ENCODE results near the gene IL17C.
A peak's percentile ranks its signal among the peaks of the same experiment; 100 is the strongest.

IL17C gene

GRCh38 chr16:88627531-88628411, 10.6 kb upstream of the IL17C start:
- no peak for DNase-seq (ENCODE audit: low read depth in 2 of 3, low spot score in 2 of 3)

GRCh38 chr16:88628512-88628974, 9.8 kb upstream of the IL17C start:
- no peak for DNase-seq (ENCODE audit: low read depth in 2 of 3, low spot score in 2 of 3)

- DNase-seq (ENCODE audit: low read depth in 2 of 3, low spot score in 2 of 3), result no peak
These were observed 8.5 kb upstream of the IL17C start for GRCh38 chr16:88629835-88630234.

GRCh38 chr16:88630433-88630832, 7.9 kb upstream of the IL17C start:
- DNase-seq (ENCODE audit: low read depth in 2 of 3, low spot score in 2 of 3), result no peak

- DNase-seq (ENCODE audit: low read depth in 2 of 3, low spot score in 2 of 3), result no peak
These were observed 7.4 kb upstream of the IL17C start for GRCh38 chr16:88630941-88631340.

GRCh38 chr16:88631384-88631783, 7.0 kb upstream of the IL17C start:
- no peak for DNase-seq (ENCODE audit: low read depth in 2 of 3, low spot score in 2 of 3)

- DNase-seq (ENCODE audit: low read depth in 2 of 3, low spot score in 2 of 3), result no peak
These were observed 6.3 kb upstream of the IL17C start for GRCh38 chr16:88631920-88632586.

- DNase-seq (ENCODE audit: low read depth in 2 of 3, low spot score in 2 of 3), result no peak
These were observed 5.8 kb upstream of the IL17C start for GRCh38 chr16:88632587-88632930.

- peak in 1 of 3 experiments; percentile 58 for DNase-seq (ENCODE audit: low read depth in 2 of 3, low spot score in 2 of 3)
These were observed 4.7 kb upstream of the IL17C start for GRCh38 chr16:88633684-88634140.

GRCh38 chr16:88634141-88634993, 4.0 kb upstream of the IL17C start:
- DNase-seq (ENCODE audit: low read depth in 2 of 3, low spot score in 2 of 3), result peak; percentile 27 to 49 (median 42)

- DNase-seq (ENCODE audit: low read depth in 2 of 3, low spot score in 2 of 3), result no peak
These were observed 3.2 kb upstream of the IL17C start for GRCh38 chr16:88634994-88635670.

- no peak for DNase-seq (ENCODE audit: low read depth in 2 of 3, low spot score in 2 of 3)
These were observed 2.6 kb upstream of the IL17C start for GRCh38 chr16:88635671-88636319.

- no peak for DNase-seq (ENCODE audit: low read depth in 2 of 3, low spot score in 2 of 3)
These were observed 1.7 kb upstream of the IL17C start for GRCh38 chr16:88636488-88637265.

- DNase-seq (ENCODE audit: low read depth in 2 of 3, low spot score in 2 of 3), result no peak
These were observed 1.1 kb downstream of the IL17C start for GRCh38 chr16:88639231-88640038.

GRCh38 chr16:88640039-88640495, 1.7 kb downstream of the IL17C start:
- DNase-seq (ENCODE audit: low read depth in 2 of 3, low spot score in 2 of 3), result no peak

GRCh38 chr16:88640498-88641247, 2.3 kb downstream of the IL17C start:
- DNase-seq (ENCODE audit: low read depth in 2 of 3, low spot score in 2 of 3), result no peak

- DNase-seq (ENCODE audit: low read depth in 2 of 3, low spot score in 2 of 3), result no peak
These were observed 4.7 kb downstream of the IL17C start for GRCh38 chr16:88642881-88643643.

All from activated CD8-positive, alpha-beta memory T cell treated with anti-CD3 and anti-CD28 coated beads for 48 hours (primary cell).